HepG2 (cell line): ENCODE measurements around the gene NUP153. TPM values are rescaled to one million over a fixed set of nuclear protein-coding genes. Genes with fewer than 3 reads are reported as not detected.
"Not testable (repeated sequence)": the region's sequence is repeated elsewhere in the genome, so short reads cannot be mapped to it uniquely, and the experiment has no call there.

Experiments
- ATAC-seq: fragments of 200-7000 bp; cut with Tn5 transposase; 3 replicates; pipeline ENCODE4 v1.9.1; 2020; ENCODE audit warnings: mild to moderate bottlenecking, moderate library complexity
- BruUV-seq: library from RNA; stranded (reverse); fragments of 400-500 nt; replicated peaks from 2 replicates; lab custom pipeline; 2021; lab: Mats Ljungman, UMichigan
- CTCF ChIA-PET: fragments of 300-600 bp; formaldehyde crosslinking; extraction: SDS; loops from one replicate; lab custom pipeline; 2021; ENCODE audit warnings: low total read pairs, inconsistent platforms, low intra/inter-chr PET ratio; lab: Yijun Ruan, JAX
- POLR2A ChIA-PET: fragments of 350-600 bp; sonication (Branson Sonifier 250); formaldehyde crosslinking; loops from one replicate; lab custom pipeline; 2020; ENCODE audit warnings: antibody characterized with exemption, inconsistent platforms; lab: Yijun Ruan, JAX
- DNase-seq: peaks from one replicate; pipeline ENCODE4 v3.0.0-alpha.2; 2015; ENCODE audit warnings: low spot score
- FAIRE-seq: peaks from 3 replicates; lab custom pipeline; 2011; peaks lifted over from hg19 to GRCh38; lab: Jason Lieb, UNC
- H2AFZ ChIP-seq: one replicate; pipeline ENCODE4 v1.6.1; 2011; ENCODE audit warnings: low read length, inconsistent platforms
- H3K27ac ChIP-seq: fragments of 300-600 bp; 3 replicates; pipeline ENCODE4 v1.8.0; 2011; ENCODE audit warnings: mixed run types, mild to moderate bottlenecking, mixed read lengths, low read length, inconsistent platforms; ENCODE audit not compliant: insufficient read depth; ENCODE audit errors: extremely low read length
- H3K27me3 ChIP-seq, 2 experiments: fragments of 200-600 bp in 1 of 2; 2 replicates in 1 of 2; 3 replicates in 1 of 2; pipeline versions ENCODE4 v1.6.0 to v1.8.0; 2011; ENCODE audit warnings: low read length in 2 of 2, mild to moderate bottlenecking in 2 of 2, moderate library complexity in 2 of 2, inconsistent platforms in 1 of 2; ENCODE audit not compliant: insufficient read depth in 2 of 2, control insufficient read depth in 1 of 2
- H3K36me3 ChIP-seq, 2 experiments: fragments of 200-600 bp in 1 of 2; replicated peaks in 1 of 2; 2 replicates in 1 of 2; 3 replicates in 1 of 2; pipeline versions ENCODE4 v1.5.1 to v1.8.0; 2011; ENCODE audit warnings: low read length in 2 of 2, inconsistent platforms in 1 of 2; ENCODE audit not compliant: insufficient read depth in 2 of 2, control insufficient read depth in 1 of 2
- H3K4me1 ChIP-seq: 2 replicates; pipeline ENCODE4 v1.5.1; 2012; ENCODE audit warnings: low read length, inconsistent platforms; ENCODE audit not compliant: insufficient read depth
- H3K4me2 ChIP-seq: 2 replicates; pipeline ENCODE4 v1.6.0; 2011; ENCODE audit warnings: low read depth, low read length, inconsistent platforms
- H3K4me3 ChIP-seq, 3 experiments: fragments of 200-600 bp in 1 of 3; sonication (generic), shearing (Covaris generic) in 1 of 3; replicated peaks in 1 of 3; 2 replicates each; pipeline ENCODE4 v1.5.1; 2011 to 2016; ENCODE audit warnings: low read length in 3 of 3, inconsistent platforms in 2 of 3, low read depth in 2 of 3, mild to moderate bottlenecking in 2 of 3, control low read depth in 1 of 3, mixed read lengths in 1 of 3; ENCODE audit not compliant: insufficient read depth in 1 of 3
- H3K79me2 ChIP-seq: one replicate; pipeline ENCODE4 v1.6.1; 2011; ENCODE audit warnings: low read length, inconsistent platforms; ENCODE audit not compliant: insufficient read depth
- H3K9ac ChIP-seq: 2 replicates; pipeline ENCODE4 v1.6.0; 2011; ENCODE audit warnings: mild to moderate bottlenecking, low read depth, low read length, inconsistent platforms; ENCODE audit not compliant: insufficient read depth
- H3K9me3 ChIP-seq: 2 replicates; pipeline ENCODE4 v1.5.1; 2012; ENCODE audit warnings: mild to moderate bottlenecking, low read length
- H4K20me1 ChIP-seq: 2 replicates; pipeline ENCODE4 v1.6.0; 2011; ENCODE audit warnings: inconsistent platforms, mild to moderate bottlenecking, low read length, moderate library complexity; ENCODE audit not compliant: insufficient read depth
- CBX1 ChIP-seq: IDR thresholded peaks from one replicate; pipeline ENCODE4 v1.6.1; 2016; ENCODE audit warnings: antibody characterized with exemption, low read depth
- NFYB ChIP-seq: sonication (generic); formaldehyde crosslinking; IDR thresholded peaks from 2 replicates; pipeline ENCODE4 v1.4.0; 2020; ENCODE audit warnings: missing genetic modification reagents
- NFYC ChIP-seq: IDR thresholded peaks from 2 replicates; pipeline ENCODE4 v1.6.1; 2016; ENCODE audit warnings: missing genetic modification reagents, missing compliant biosample characterization
- SIN3A ChIP-seq: IDR thresholded peaks from 2 replicates; pipeline ENCODE4 v1.6.1; 2011; ENCODE audit warnings: low read depth, mild to moderate bottlenecking, control low read depth, low read length, borderline replicate concordance
- SOX6 ChIP-seq, 2 experiments: fragments of 450-650 bp in 1 of 2; sonication (generic) in 1 of 2; formaldehyde crosslinking in 1 of 2; IDR thresholded peaks; 2 replicates each; pipeline versions ENCODE4 v1.4.0 to v1.6.1; 2017 to 2020; ENCODE audit warnings: antibody characterized with exemption in 1 of 2, mild to moderate bottlenecking in 1 of 2, missing genetic modification reagents in 1 of 2
- ZMYM4 ChIP-seq: sonication (generic); formaldehyde crosslinking; IDR thresholded peaks from 2 replicates; pipeline ENCODE4 v1.8.1; 2023; ENCODE audit warnings: mild to moderate bottlenecking, missing genetic modification reagents
- ZNF282 ChIP-seq: fragments of 450-650 bp; IDR thresholded peaks from 2 replicates; pipeline ENCODE4 v1.6.1; 2018; ENCODE audit not compliant: partially characterized antibody
- ZNF678 ChIP-seq: sonication (generic); formaldehyde crosslinking; IDR thresholded peaks from 2 replicates; pipeline ENCODE4 v1.4.0; 2020; ENCODE audit warnings: mild to moderate bottlenecking, missing genetic modification reagents
- WGBS: methylation state at CpG from one replicate; pipeline ENCODE4 v1.1.6; 2017; ENCODE audit warnings: low lambda C conversion rate; 5-methylcytosine and 5-hydroxymethylcytosine counted together
- in situ Hi-C: cut with HindIII; loops from 2 replicates; pipeline ENCODE4 v1.10.0; 2017; ENCODE audit warnings: low pct_unique_long_range_greater_than_20kb; ENCODE audit not compliant: extremely low pct_ligation_motif_present
- intact Hi-C: fragments of 100-400 bp; cut with micrococcal nuclease; formaldehyde crosslinking; loops from one replicate; pipeline ENCODE4 v1.10.0; 2022; ENCODE audit not compliant: unreplicated experiment
- polyA plus RNA-seq, 8 experiments: library from polyadenylated mRNA; depleted of rRNA in 3 of 8; stranded (reverse) in 7 of 8; unstranded in 1 of 8; fragments of >200 nt; fragmentation: Illumina TruSeq in 4 of 8; extraction: Trizol in 4 of 8; gene quantifications; 2 replicates each; pipeline versions ENCODE4 v1.2.1 to v1.2.3, GENCODE V29; 2011 to 2016; ENCODE audit warnings: low read depth in 4 of 8, missing spikeins in 1 of 8, mixed read lengths in 1 of 8; ENCODE audit not compliant: insufficient read depth in 1 of 8
- total RNA-seq, 5 experiments: library from RNA; depleted of rRNA; stranded (reverse); fragments of >200 nt; fragmentation: Illumina TruSeq; extraction: Trizol; gene quantifications; 2 replicates each; pipeline ENCODE4 v1.2.3, GENCODE V29; 2016; ENCODE audit warnings: low read depth in 1 of 5

Gene NUP153
- total and polyA plus RNA-seq, 2 of the 13 experiments (the other 11 are each of a cell fraction or from before 2014, with no cell fraction given), result 29.8 to 55.2 TPM

DNA sequence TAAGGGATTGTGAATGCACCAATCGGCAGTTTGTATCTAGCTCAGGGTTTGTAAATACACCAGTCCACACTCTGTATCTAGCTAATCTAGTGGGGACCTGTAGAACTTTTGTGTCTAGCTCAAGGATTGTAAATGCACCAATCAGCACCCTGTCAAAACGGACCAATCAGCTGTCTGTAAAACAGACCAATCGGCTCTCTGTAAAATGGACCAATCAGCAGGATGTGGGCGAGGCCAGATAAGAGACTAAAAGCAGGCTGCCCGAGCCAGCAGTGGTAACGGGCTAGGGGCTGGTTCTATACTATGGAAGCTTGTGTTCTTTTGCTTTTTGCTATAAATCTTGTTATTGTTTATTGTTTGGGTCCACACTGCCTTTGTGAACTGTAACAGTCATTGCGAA is 125.4 kb downstream of the NUP153 start:
- H4K20me1 ChIP-seq, POLR2A ChIA-PET, H3K4me2 ChIP-seq, H2AFZ ChIP-seq, DNase-seq, H3K27me3 ChIP-seq, H3K9ac ChIP-seq, CTCF ChIA-PET, BruUV-seq, H3K36me3 ChIP-seq, FAIRE-seq, ATAC-seq, H3K27ac ChIP-seq, H3K4me3 ChIP-seq, H3K79me2 ChIP-seq: not testable (repeated sequence)
- intact Hi-C loops (loop anchor here (10.0 kb wide), 1 partner anchor 224 kb away; no protein-coding TSS in a partner anchor), in situ Hi-C loops (loop anchor here (5.0 kb wide), 2 partner anchors 299 to 424 kb away; partner anchors contain the start of gene RBM24)
- 63% methylated on average over 7 of the region's 7 CpGs for WGBS
- Histone ChIP-seq H3K4me1 (peaks cover 17% of the 10 kb centered on the region), H3K9me3 (peaks cover 13% of the 10 kb centered on the region)
- TF ChIP-seq NFYC (CRISPR knock-in tag), result peak; percentile 65
- peak; percentile 43; the same call in 1 of the 2 replicates for TF ChIP-seq ZMYM4 (CRISPR knock-in tag)
- TF ChIP-seq NFYB, result peak; percentile 71

DNA sequence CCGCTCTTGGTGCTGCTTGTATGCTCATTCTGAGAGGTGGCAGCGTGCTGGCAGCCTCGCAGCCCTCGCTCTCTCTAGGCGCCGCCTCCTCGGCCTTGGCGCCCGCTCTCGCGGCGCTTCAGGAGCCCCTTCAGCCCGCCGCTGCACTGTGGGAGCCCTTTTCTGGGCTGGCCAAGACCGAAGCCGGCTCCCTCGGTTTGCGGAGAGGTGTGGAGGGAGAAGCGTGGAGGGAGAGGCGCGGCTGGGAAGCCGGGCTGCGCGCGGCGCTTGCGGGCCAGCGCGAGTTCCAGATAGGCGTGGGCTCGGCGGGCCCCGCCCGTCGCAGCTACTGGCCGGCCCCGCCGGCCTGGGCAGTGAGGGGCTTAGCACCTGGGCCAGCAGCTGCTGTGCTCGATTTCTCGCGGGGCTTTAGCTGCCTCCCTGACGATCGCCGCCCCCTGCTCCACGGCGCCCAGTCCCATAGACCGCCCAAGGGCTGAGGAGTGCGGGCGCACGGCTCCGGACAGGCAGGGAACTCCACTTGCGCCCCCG is 126.1 kb downstream of the NUP153 start:
- no peak for TF ChIP-seq SOX6 (IDR thresholded peaks at IDR 0.05)
- TF ChIP-seq SOX6 (CRISPR knock-in tag; IDR thresholded peaks at IDR 0.05), result no peak
- no peak for TF ChIP-seq CBX1
- TF ChIP-seq SIN3A, result no peak
- no peak for TF ChIP-seq ZNF678 (CRISPR knock-in tag)
- TF ChIP-seq ZNF282, result no peak
- Histone ChIP-seq H3K27ac (no peak overlapping the region), H3K27me3 (no peaks in the 10 kb centered on the region), H3K79me2 (no peaks in the 10 kb centered on the region), H2AFZ (no peak overlapping the region), H3K9me3 (peaks cover 13% of the 10 kb centered on the region), H3K9ac (no peak overlapping the region), H4K20me1 (no peaks in the 10 kb centered on the region), H3K36me3 (no peaks in the 10 kb centered on the region), H3K4me3 (no peak overlapping the region), H3K4me1 (peaks cover 10% of the 10 kb centered on the region), H3K4me2 (no peak overlapping the region)
- CTCF ChIA-PET, result no interaction called here
- FAIRE-seq (no peak), DNase-seq (no peak), ATAC-seq (no peak)
- WGBS, result 75% methylated on average over 38 of the region's 53 CpGs
- POLR2A ChIA-PET, result no interaction called here
- intact Hi-C loops, result loop anchor here (10.0 kb wide), 1 partner anchor 224 kb away; no protein-coding TSS in a partner anchor
- in situ Hi-C loops, result loop anchor here (5.0 kb wide), 2 partner anchors 298 to 423 kb away; partner anchors contain the start of gene RBM24
- BruUV-seq, result no TSS peak
